ENCODE data around the gene RASSF1. TPM values are rescaled to one million over a fixed set of nuclear protein-coding genes. Genes with fewer than 3 reads are reported as not detected.

The RASSF1 gene
- polyA plus RNA-seq, 1 experiment, result 80.2 TPM

- no peak overlapping the region for H3K4me3 ChIP-seq (ENCODE audit: low read depth, low read length)
- CTCF ChIA-PET, result interaction anchor here (1.1 kb wide), 1 partner anchor 18 kb away, joined by 3 read pairs; no protein-coding TSS in a partner anchor
- peaks cover 2% of the 10 kb centered on the region for H3K27me3 ChIP-seq (ENCODE audit: control insufficient read depth, insufficient read depth, low read length)
- POLR2A ChIA-PET, result no interaction called here
- DNase-seq (ENCODE audit: low read depth), result no peak
- H3K36me3 ChIP-seq (ENCODE audit: control insufficient read depth, insufficient read depth, low read length), result no peaks in the 10 kb centered on the region
- TF ChIP-seq CTCF (IDR thresholded peaks at IDR 0.05; ENCODE audit: insufficient read depth, low read depth, low read length), result no peak
These were observed 25.2 kb upstream of the RASSF1 start for GRCh38 chr3:50365842-50366220.

GRCh38 chr3:50365080-50365841 is 24.6 kb upstream of the RASSF1 start:
- POLR2A ChIA-PET, result no interaction called here
- no peak for DNase-seq (ENCODE audit: low read depth)

GRCh38 chr3:50364573-50365079 is 24.0 kb upstream of the RASSF1 start:
- no peaks in the 10 kb centered on the region for H3K36me3 ChIP-seq (ENCODE audit: control insufficient read depth, insufficient read depth, low read length)
- H3K27me3 ChIP-seq (ENCODE audit: control insufficient read depth, insufficient read depth, low read length), result peaks cover 2% of the 10 kb centered on the region
- CTCF ChIA-PET, result no interaction called here
- POLR2A ChIA-PET, result interaction anchor here (0.6 kb wide), 1 partner anchor 662 kb away, joined by 5 read pairs; no protein-coding TSS in a partner anchor
- peak overlapping the region; percentile 47 for H3K4me3 ChIP-seq (ENCODE audit: low read depth, low read length)
- DNase-seq (ENCODE audit: low read depth), result no peak
- TF ChIP-seq CTCF (IDR thresholded peaks at IDR 0.05; ENCODE audit: insufficient read depth, low read depth, low read length), result no peak

More at GRCh38 chr3:50365080-50365841, 24.6 kb upstream of the RASSF1 start:
- Histone ChIP-seq H3K27me3 (ENCODE audit: control insufficient read depth, insufficient read depth, low read length) (peaks cover 2% of the 10 kb centered on the region), H3K36me3 (ENCODE audit: control insufficient read depth, insufficient read depth, low read length) (no peaks in the 10 kb centered on the region), H3K4me3 (ENCODE audit: low read depth, low read length) (peak overlapping the region; percentile 47)
- no peak for TF ChIP-seq CTCF (IDR thresholded peaks at IDR 0.05; ENCODE audit: insufficient read depth, low read depth, low read length)
- CTCF ChIA-PET, result no interaction called here

GRCh38 chr3:50359760-50360110 is 19.1 kb upstream of the RASSF1 start:
- TF ChIP-seq CTCF (IDR thresholded peaks at IDR 0.05; ENCODE audit: insufficient read depth, low read depth, low read length), result no peak
- POLR2A ChIA-PET, result no interaction called here

GRCh38 chr3:50358911-50359759 is 18.5 kb upstream of the RASSF1 start, which contains the start of gene TMEM115:
Gene TMEM115, minus strand, starts transcription at chr3:50359521. Its CDS starts 458 bp downstream, at chr3:50359063.
- H3K36me3 ChIP-seq (ENCODE audit: control insufficient read depth, insufficient read depth, low read length), result peaks cover 16% of the 10 kb centered on the region
- ChIA-PET CTCF (no interaction called here), POLR2A (interaction anchor here (0.5 to 0.6 kb wide), 2 partner anchors 22 to 207 kb away, joined by 4 to 5 read pairs; no protein-coding TSS in a partner anchor)

More at GRCh38 chr3:50359760-50360110, 19.1 kb upstream of the RASSF1 start:
- no peak for DNase-seq (ENCODE audit: low read depth)
- no peaks in the 10 kb centered on the region for H3K27me3 ChIP-seq (ENCODE audit: control insufficient read depth, insufficient read depth, low read length)
- peaks cover 11% of the 10 kb centered on the region for H3K36me3 ChIP-seq (ENCODE audit: control insufficient read depth, insufficient read depth, low read length)
- H3K4me3 ChIP-seq (ENCODE audit: low read depth, low read length), result peak overlapping the region; percentile 13
- CTCF ChIA-PET, result no interaction called here

More at GRCh38 chr3:50358911-50359759, 18.5 kb upstream of the RASSF1 start, which contains the start of gene TMEM115:
- peak; percentile 98 for DNase-seq (ENCODE audit: low read depth)
- Histone ChIP-seq H3K27me3 (ENCODE audit: control insufficient read depth, insufficient read depth, low read length) (no peaks in the 10 kb centered on the region), H3K4me3 (ENCODE audit: low read depth, low read length) (peak within 1 kb of the TSS; percentile 76)
- no peak for TF ChIP-seq CTCF (IDR thresholded peaks at IDR 0.05; ENCODE audit: insufficient read depth, low read depth, low read length)

All from BJ (cell line).